Spinal cord (tissue), 10 donors: ENCODE measurements around the gene AFM. TPM values are rescaled to one million over a fixed set of nuclear protein-coding genes. Genes with fewer than 3 reads are reported as not detected.

Source experiments
- DNase-seq, 6 donors: peaks; one replicate each; pipeline versions ENCODE4 v3.0.0 to v3.0.0-alpha.2; 2013 to 2015; ENCODE audit warnings: low spot score in 6 of 6, low read depth in 4 of 6
- H3K27ac ChIP-seq: one replicate; pipeline ENCODE4 v1.5.1; 2013; ENCODE audit warnings: low read depth, low read length, control low read depth
- H3K27me3 ChIP-seq: one replicate; pipeline ENCODE4 v1.6.1; 2013; ENCODE audit warnings: low read length; ENCODE audit not compliant: control insufficient read depth, insufficient read depth
- H3K36me3 ChIP-seq: one replicate; pipeline ENCODE4 v1.6.1; 2013; ENCODE audit warnings: low read length; ENCODE audit not compliant: control insufficient read depth, insufficient read depth
- H3K4me1 ChIP-seq: one replicate; pipeline ENCODE4 v1.6.1; 2013; ENCODE audit warnings: low read length; ENCODE audit not compliant: control insufficient read depth, insufficient read depth
- H3K4me3 ChIP-seq: one replicate; pipeline ENCODE4 v1.5.1; 2013; ENCODE audit warnings: low read depth, low read length, control low read depth
- H3K9me3 ChIP-seq: one replicate; pipeline ENCODE4 v1.6.1; 2013; ENCODE audit warnings: low read length; ENCODE audit not compliant: control insufficient read depth, insufficient read depth
- WGBS: methylation state at CpG from one replicate; pipeline ENCODE4 v1.1.5; 2013; ENCODE audit warnings: missing lambda C conversion rate; ENCODE audit not compliant: insufficient coverage; 5-methylcytosine and 5-hydroxymethylcytosine counted together
- polyA plus RNA-seq, 2 donors: library from polyadenylated mRNA; unstranded; fragments of 120-200 nt; gene quantifications; one replicate each; pipeline ENCODE4 v1.2.1, GENCODE V29; 2013; ENCODE audit not compliant: insufficient read length in 2 of 2
- total RNA-seq, 2 donors: library from RNA; depleted of rRNA in 1 of 2; stranded (reverse); fragments of 120-200 nt in 1 of 2; fragments of >200 nt in 1 of 2; gene quantifications; one replicate each; pipeline versions ENCODE4 v1.2.3 to v1.2.4, GENCODE V29; 2013 to 2014
- donor health status: healthy.

The AFM gene
- total and polyA plus RNA-seq, 4 donors = not detected

GRCh38 chr4:73487233-73487632 lies 5.7 kb downstream of the AFM start:
- no CpG with 5 or more reads among the region's 1 CpG for WGBS
- Histone ChIP-seq H3K27ac (no peak overlapping the region), H3K36me3 (no peaks in the 10 kb centered on the region), H3K9me3 (no peaks in the 10 kb centered on the region), H3K4me3 (no peak overlapping the region), H3K4me1 (no peaks in the 10 kb centered on the region), H3K27me3 (no peaks in the 10 kb centered on the region)
- DNase-seq = no peak

- no peaks in the 10 kb centered on the region for H3K9me3 ChIP-seq
- WGBS = 60% methylated on average over 1 of the region's 4 CpGs
- H3K36me3 ChIP-seq = no peaks in the 10 kb centered on the region
- no peaks in the 10 kb centered on the region for H3K27me3 ChIP-seq
- H3K4me3 ChIP-seq = no peak overlapping the region
- no peak overlapping the region for H3K27ac ChIP-seq
- DNase-seq = no peak
- H3K4me1 ChIP-seq = no peaks in the 10 kb centered on the region
Measured at GRCh38 chr4:73499996-73500765, 18.6 kb downstream of the AFM start.

- Histone ChIP-seq H3K27ac (no peak overlapping the region), H3K9me3 (no peaks in the 10 kb centered on the region), H3K4me1 (no peaks in the 10 kb centered on the region), H3K36me3 (no peaks in the 10 kb centered on the region), H3K4me3 (no peak overlapping the region), H3K27me3 (no peaks in the 10 kb centered on the region)
- DNase-seq = no peak
- WGBS = 69% methylated on average over 3 of the region's 5 CpGs
Measured at GRCh38 chr4:73501664-73502265, 20.2 kb downstream of the AFM start.

GRCh38 chr4:73505567-73505966 lies 24.0 kb downstream of the AFM start:
- H3K27ac ChIP-seq = no peak overlapping the region
- no peak overlapping the region for H3K4me3 ChIP-seq
- WGBS = no CpG with 5 or more reads among the region's 2 CpGs
- no peaks in the 10 kb centered on the region for H3K27me3 ChIP-seq
- no peak for DNase-seq
- no peaks in the 10 kb centered on the region for H3K9me3 ChIP-seq
- no peaks in the 10 kb centered on the region for H3K4me1 ChIP-seq
- H3K36me3 ChIP-seq = no peaks in the 10 kb centered on the region

GRCh38 chr4:73507541-73507940 lies 26.0 kb downstream of the AFM start:
- no peaks in the 10 kb centered on the region for H3K36me3 ChIP-seq
- H3K27ac ChIP-seq = no peak overlapping the region
- H3K4me1 ChIP-seq = no peaks in the 10 kb centered on the region
- H3K4me3 ChIP-seq = no peak overlapping the region
- no peaks in the 10 kb centered on the region for H3K27me3 ChIP-seq
- DNase-seq = no peak
- no peaks in the 10 kb centered on the region for H3K9me3 ChIP-seq

GRCh38 chr4:73508651-73509050 lies 27.1 kb downstream of the AFM start:
- Histone ChIP-seq H3K4me3 (no peak overlapping the region), H3K27me3 (no peaks in the 10 kb centered on the region), H3K4me1 (no peaks in the 10 kb centered on the region), H3K36me3 (no peaks in the 10 kb centered on the region), H3K9me3 (no peaks in the 10 kb centered on the region), H3K27ac (no peak overlapping the region)
- no peak for DNase-seq
- 92% methylated on average over 2 of the region's 3 CpGs for WGBS

GRCh38 chr4:73518340-73518739 lies 36.8 kb downstream of the AFM start:
- no peak for DNase-seq
- Histone ChIP-seq H3K27ac (no peak overlapping the region), H3K4me3 (no peak overlapping the region), H3K9me3 (no peaks in the 10 kb centered on the region), H3K4me1 (no peaks in the 10 kb centered on the region), H3K36me3 (no peaks in the 10 kb centered on the region), H3K27me3 (no peaks in the 10 kb centered on the region)
- WGBS = 50% methylated on average over 1 of the region's 3 CpGs

GRCh38 chr4:73520821-73521220 lies 39.3 kb downstream of the AFM start:
- Histone ChIP-seq H3K4me3 (no peak overlapping the region), H3K4me1 (no peaks in the 10 kb centered on the region), H3K27me3 (no peaks in the 10 kb centered on the region), H3K36me3 (no peaks in the 10 kb centered on the region), H3K9me3 (no peaks in the 10 kb centered on the region), H3K27ac (no peak overlapping the region)
- DNase-seq = no peak
- WGBS = 46% methylated on average over 4 of the region's 4 CpGs

- Histone ChIP-seq H3K27ac (no peak overlapping the region), H3K4me1 (no peaks in the 10 kb centered on the region), H3K9me3 (no peaks in the 10 kb centered on the region), H3K4me3 (no peak overlapping the region), H3K27me3 (no peaks in the 10 kb centered on the region), H3K36me3 (no peaks in the 10 kb centered on the region)
- DNase-seq = no peak
- no CpG with 5 or more reads among the region's 2 CpGs for WGBS
Measured at GRCh38 chr4:73523126-73523525, 41.6 kb downstream of the AFM start.

GRCh38 chr4:73525611-73526010 lies 44.1 kb downstream of the AFM start:
- no CpG with 5 or more reads among the region's 1 CpG for WGBS
- Histone ChIP-seq H3K27me3 (no peaks in the 10 kb centered on the region), H3K36me3 (no peaks in the 10 kb centered on the region), H3K9me3 (no peaks in the 10 kb centered on the region), H3K27ac (no peak overlapping the region), H3K4me1 (no peaks in the 10 kb centered on the region), H3K4me3 (no peak overlapping the region)
- no peak for DNase-seq
